H1 (cell line): Measurements from ENCODE around the gene IER5. TPM values are rescaled to one million over a fixed set of nuclear protein-coding genes. Genes with fewer than 3 reads are reported as not detected.

ENCODE experiments used
- CTCF ChIA-PET: fragments of 300-600 bp; sonication (Branson Sonifier 250); formaldehyde crosslinking; loops from one replicate; lab custom pipeline; 2021; ENCODE audit not compliant: partially characterized antibody; lab: Charles Lee
- POLR2A ChIA-PET: fragments of 300-600 bp; sonication (Branson Sonifier 250); formaldehyde crosslinking; loops from one replicate; lab custom pipeline; 2021; ENCODE audit warnings: inconsistent platforms; ENCODE audit not compliant: partially characterized antibody; lab: Charles Lee
- DNase-seq, 2 experiments: peaks; one replicate each; pipeline versions ENCODE4 v3.0.0 to v3.0.0-alpha.2; 2010 to 2022; ENCODE audit warnings: low spot score in 2 of 2, low read depth in 1 of 2, mixed read lengths in 1 of 2
- FAIRE-seq: peaks from 2 replicates; lab custom pipeline; 2011; peaks lifted over from hg19 to GRCh38; lab: Jason Lieb, UNC
- H2AFZ ChIP-seq: 2 replicates; pipeline ENCODE4 v1.8.1; 2012; ENCODE audit warnings: low read length, inconsistent platforms
- H2AK5ac ChIP-seq: 2 replicates; pipeline ENCODE4 v1.6.1; 2013; ENCODE audit warnings: low read depth, low read length
- H2BK120ac ChIP-seq: replicated peaks from 2 replicates; pipeline ENCODE3; 2013; ENCODE audit warnings: low read depth, low read length, inconsistent platforms
- H2BK12ac ChIP-seq: 2 replicates; pipeline ENCODE4 v1.6.1; 2013; ENCODE audit warnings: low read depth, low read length
- H2BK15ac ChIP-seq: 2 replicates; pipeline ENCODE4 v1.6.1; 2013; ENCODE audit warnings: low read length
- H2BK20ac ChIP-seq: 2 replicates; pipeline ENCODE4 v1.6.1; 2013; ENCODE audit warnings: low read length
- H2BK5ac ChIP-seq: 2 replicates; pipeline ENCODE4 v1.6.1; 2013; ENCODE audit warnings: low read depth, low read length
- H3K14ac ChIP-seq: 2 replicates; pipeline ENCODE4 v1.6.1; 2013; ENCODE audit warnings: inconsistent platforms; ENCODE audit not compliant: insufficient read length
- H3K18ac ChIP-seq: 2 replicates; pipeline ENCODE4 v1.6.1; 2013; ENCODE audit warnings: low read length; ENCODE audit errors: extremely low read depth
- H3K23ac ChIP-seq: 2 replicates; pipeline ENCODE4 v1.6.1; 2013; ENCODE audit warnings: inconsistent platforms; ENCODE audit not compliant: insufficient read length
- H3K23me2 ChIP-seq: 2 replicates; pipeline ENCODE4 v1.6.1; 2013; ENCODE audit warnings: low read depth, low read length
- H3K27ac ChIP-seq: 2 replicates; pipeline ENCODE4 v1.6.1; 2011; ENCODE audit warnings: low read depth, low read length, inconsistent platforms
- H3K27me3 ChIP-seq, 4 experiments: replicated peaks in 1 of 4; 1 replicate in 1 of 4; 2 replicates in 3 of 4; pipeline versions ENCODE4 v1.6.1 to v1.8.1; 2011 to 2013; ENCODE audit warnings: low read length in 3 of 4, mild to moderate bottlenecking in 3 of 4, inconsistent platforms in 2 of 4, mixed read lengths in 2 of 4, moderate library complexity in 1 of 4; ENCODE audit not compliant: control insufficient read depth in 3 of 4, insufficient read depth in 3 of 4; ENCODE audit errors: extremely low read depth in 1 of 4
- H3K36me3 ChIP-seq, 4 experiments: 2 replicates each; pipeline versions ENCODE4 v1.6.1 to v1.8.1; 2011 to 2013; ENCODE audit warnings: mild to moderate bottlenecking in 4 of 4, low read length in 3 of 4, moderate library complexity in 2 of 4, control low read depth in 1 of 4, inconsistent platforms in 1 of 4; ENCODE audit not compliant: insufficient read depth in 4 of 4, control insufficient read depth in 2 of 4
- H3K4ac ChIP-seq: replicated peaks from 2 replicates; pipeline ENCODE3; 2013; ENCODE audit warnings: low read length, low read depth, mixed read lengths, inconsistent platforms; ENCODE audit not compliant: insufficient read length
- H3K4me1 ChIP-seq, 4 experiments: replicated peaks in 1 of 4; 1 replicate in 1 of 4; 2 replicates in 3 of 4; pipeline versions ENCODE4 v1.6.1 to v1.8.1; 2011 to 2013; ENCODE audit warnings: low read length in 3 of 4, inconsistent platforms in 2 of 4, mixed read lengths in 1 of 4; ENCODE audit not compliant: insufficient read depth in 4 of 4, control insufficient read depth in 3 of 4
- H3K4me2 ChIP-seq, 2 experiments: 2 replicates each; pipeline versions ENCODE4 v1.6.1 to v1.8.1; 2011 to 2013; ENCODE audit warnings: low read depth in 2 of 2, low read length in 2 of 2, control low read depth in 1 of 2, inconsistent platforms in 1 of 2, mild to moderate bottlenecking in 1 of 2; ENCODE audit not compliant: insufficient read depth in 1 of 2
- H3K4me3 ChIP-seq, 4 experiments: fragments of 200-600, 300-600 bp in 1 of 4; sonication (generic), shearing (Covaris generic), sonication (Bioruptor Twin) in 1 of 4; 2 replicates each; pipeline versions ENCODE4 v1.5.1 to v1.8.1; 2011 to 2016; ENCODE audit warnings: low read length in 4 of 4, low read depth in 3 of 4, control low read depth in 2 of 4, inconsistent platforms in 2 of 4, mild to moderate bottlenecking in 2 of 4, mixed read lengths in 1 of 4, moderate library complexity in 1 of 4; ENCODE audit not compliant: insufficient read depth in 2 of 4; ENCODE audit errors: extremely low read depth in 1 of 4
- H3K56ac ChIP-seq: replicated peaks from 2 replicates; pipeline ENCODE3; 2013; ENCODE audit warnings: low read depth, mild to moderate bottlenecking, mixed read lengths, low read length, inconsistent platforms; ENCODE audit not compliant: insufficient read length
- H3K79me1 ChIP-seq: 2 replicates; pipeline ENCODE4 v1.6.1; 2013; ENCODE audit warnings: low read depth, low read length, control low read depth
- H3K79me2 ChIP-seq, 2 experiments: 2 replicates each; pipeline versions ENCODE4 v1.6.1 to v1.8.1; 2012 to 2013; ENCODE audit warnings: low read length in 2 of 2, mild to moderate bottlenecking in 2 of 2, inconsistent platforms in 1 of 2; ENCODE audit not compliant: insufficient read depth in 2 of 2, control insufficient read depth in 1 of 2
- H3K9ac ChIP-seq, 4 experiments: replicated peaks in 1 of 4; 1 replicate in 1 of 4; 2 replicates in 3 of 4; pipeline versions ENCODE4 v1.6.1 to v1.8.1; 2011 to 2013; ENCODE audit warnings: low read depth in 3 of 4, low read length in 3 of 4, control low read depth in 2 of 4, mild to moderate bottlenecking in 2 of 4, moderate library complexity in 2 of 4, inconsistent platforms in 1 of 4; ENCODE audit errors: extremely low read depth in 1 of 4
- H3K9me3 ChIP-seq, 2 experiments: 2 replicates each; pipeline versions ENCODE4 v1.6.1 to v1.8.1; 2012 to 2013; ENCODE audit warnings: mild to moderate bottlenecking in 2 of 2, moderate library complexity in 2 of 2, control low read depth in 1 of 2, inconsistent platforms in 1 of 2, low read depth in 1 of 2, low read length in 1 of 2, mixed read lengths in 1 of 2; ENCODE audit not compliant: insufficient read depth in 2 of 2
- H4K20me1 ChIP-seq, 2 experiments: replicated peaks in 1 of 2; 2 replicates each; pipeline versions ENCODE3 to v1.8.1; 2011 to 2013; ENCODE audit warnings: inconsistent platforms in 2 of 2, low read length in 2 of 2, mild to moderate bottlenecking in 1 of 2; ENCODE audit not compliant: insufficient read depth in 2 of 2, control insufficient read depth in 1 of 2
- H4K5ac ChIP-seq: 2 replicates; pipeline ENCODE4 v1.6.1; 2013; ENCODE audit warnings: low read length, low read depth, mixed read lengths, inconsistent platforms; ENCODE audit not compliant: insufficient read length
- H4K8ac ChIP-seq: 2 replicates; pipeline ENCODE4 v1.8.0; 2013; ENCODE audit warnings: mild to moderate bottlenecking, moderate library complexity, low read length, inconsistent platforms; ENCODE audit not compliant: insufficient read depth; ENCODE audit errors: extremely low read depth
- H4K91ac ChIP-seq: replicated peaks from 2 replicates; pipeline ENCODE3; 2013; ENCODE audit warnings: low read length, mixed read lengths, inconsistent platforms; ENCODE audit not compliant: insufficient read length
- POLR2A ChIP-seq, 2 experiments: IDR thresholded peaks; 1 replicate in 1 of 2; 2 replicates in 1 of 2; pipeline ENCODE4 v1.6.1; 2011; ENCODE audit warnings: low read depth in 2 of 2, low read length in 2 of 2, mild to moderate bottlenecking in 2 of 2; ENCODE audit errors: control extremely low read depth in 1 of 2
- TEAD4 ChIP-seq: IDR thresholded peaks from 2 replicates; pipeline ENCODE4 v1.6.1; 2012; ENCODE audit warnings: low read depth, low read length, inconsistent platforms, mixed read lengths
- ZNF274 ChIP-seq: IDR thresholded peaks from 2 replicates; pipeline ENCODE4 v1.7.0; 2012; ENCODE audit warnings: low read length, borderline replicate concordance; ENCODE audit errors: extremely low read depth
- WGBS, 2 experiments: shearing (Covaris generic) in 1 of 2; methylation state at CpG; one replicate each; pipeline versions ENCODE4 v1.1.6 to v1.1.7; 2013 to 2015; ENCODE audit warnings: low lambda C conversion rate in 2 of 2, mixed read lengths in 2 of 2, inconsistent platforms in 1 of 2, low coverage in 1 of 2, missing lambda C conversion rate in 1 of 2; ENCODE audit not compliant: insufficient replicate concordance in 2 of 2, insufficient coverage in 1 of 2, insufficient read length in 1 of 2; ENCODE audit errors: extremely low coverage in 1 of 2, missing lambda C conversion rate in 1 of 2; 5-methylcytosine and 5-hydroxymethylcytosine counted together
- polyA plus RNA-seq, 7 experiments: library from polyadenylated mRNA; depleted of rRNA in 3 of 7; stranded (reverse) in 5 of 7; unstranded in 2 of 7; fragments of >200 nt in 5 of 7; fragments of 200-250 nt in 2 of 7; gene quantifications; 1 replicate in 5 of 7; 2 replicates in 1 of 7; 4 replicates in 1 of 7; pipeline versions ENCODE4 v1.2.1 to v1.2.3, GENCODE V29; 2011 to 2013; ENCODE audit warnings: missing spikeins in 2 of 7, mixed read lengths in 2 of 7
- total RNA-seq: library from RNA; stranded (reverse); fragmentation: NEBNext Ultra II Directional; extraction: Animal tissue kit (Norgen Biotek cat#: 25700); gene quantifications from 2 replicates; pipeline ENCODE4 v1.2.1, GENCODE V29; 2021

The IER5 gene
- total and polyA plus RNA-seq, 2 of the 8 experiments (the other 6 are each of a cell fraction or from before 2014, with no cell fraction given), result 3.5 to 7.7 TPM

- H3K9ac ChIP-seq, result no peak overlapping the region
- POLR2A ChIA-PET, result interaction anchor here (0.7 to 9.4 kb wide), 4 partner anchors 17 to 68 kb away, joined by 3 to 253 read pairs (median 4); no protein-coding TSS in a partner anchor
- peaks cover 0 to 4% (median 0%) of the 10 kb centered on the region in 4 experiments; a peak in 1 of 7 replicates for H3K4me1 ChIP-seq
Measured at GRCh38 chr1:181084606-181084969, 3.9 kb upstream of the IER5 start.

More at GRCh38 chr1:181084606-181084969, 3.9 kb upstream of the IER5 start:
- WGBS, 2 experiments, result 75% methylated on average over 4 of the region's 4 CpGs; no CpG with 5 or more reads in 1 of the 2 experiments
- FAIRE-seq (no peak), DNase-seq (no peak)
- no peak overlapping the region for H2BK5ac ChIP-seq
- H4K91ac ChIP-seq, result no peak overlapping the region
- no peak overlapping the region for H2AFZ ChIP-seq
- no peak overlapping the region for H3K4me3 ChIP-seq
- H3K36me3 ChIP-seq, result no peaks in the 10 kb centered on the region
- H3K79me1 ChIP-seq, result no peaks in the 10 kb centered on the region
- H4K8ac ChIP-seq, result no peak overlapping the region
- no peak overlapping the region for H2AK5ac ChIP-seq
- peaks cover 0 to 15% (median 11%) of the 10 kb centered on the region in 4 experiments; a peak in 6 of 7 replicates for H3K27me3 ChIP-seq
- H3K23ac ChIP-seq, result no peak overlapping the region
- TF ChIP-seq ZNF274, result no peak
- TF ChIP-seq POLR2A (IDR thresholded peaks at IDR 0.05; ENCODE audit: control extremely low read depth in 1 of 2, low read depth in 2 of 2, low read length in 2 of 2), result no peak
- TF ChIP-seq TEAD4, result no peak
- H3K79me2 ChIP-seq, result peaks cover 0 to 2% of the 10 kb centered on the region in 2 experiments; a peak in 1 of 4 replicates
- H4K20me1 ChIP-seq, result peaks cover 0 to 3% of the 10 kb centered on the region in 2 experiments
- no peak overlapping the region for H3K4ac ChIP-seq
- no peaks in the 10 kb centered on the region for H3K9me3 ChIP-seq
- peaks cover 12% of the 10 kb centered on the region for H3K23me2 ChIP-seq
- H2BK15ac ChIP-seq, result no peak overlapping the region
- H3K14ac ChIP-seq, result no peak overlapping the region
- no peak overlapping the region for H3K4me2 ChIP-seq
- CTCF ChIA-PET, result interaction anchor here (0.8 to 4.8 kb wide), 26 partner anchors 9 to 526 kb away, joined by 3 to 64 read pairs (median 4); no protein-coding TSS in a partner anchor
- H3K18ac ChIP-seq, result no peak overlapping the region
- no peak overlapping the region for H4K5ac ChIP-seq
- no peak overlapping the region for H3K56ac ChIP-seq
- no peak overlapping the region for H3K27ac ChIP-seq
- H2BK120ac ChIP-seq, result no peak overlapping the region
- H2BK20ac ChIP-seq, result no peak overlapping the region
- H2BK12ac ChIP-seq, result no peak overlapping the region
